Epidermal melanocyte (primary cell): Measurements from ENCODE around the gene REG4.
"Not testable (repeated sequence)": the region's sequence is repeated elsewhere in the genome, so short reads cannot be mapped to it uniquely, and the experiment has no call there.

ENCODE experiments used
- DNase-seq: peaks from one replicate; pipeline ENCODE4 v3.0.0; 2011; ENCODE audit warnings: low spot score; ENCODE audit not compliant: insufficient read length

REG4 gene

DNA sequence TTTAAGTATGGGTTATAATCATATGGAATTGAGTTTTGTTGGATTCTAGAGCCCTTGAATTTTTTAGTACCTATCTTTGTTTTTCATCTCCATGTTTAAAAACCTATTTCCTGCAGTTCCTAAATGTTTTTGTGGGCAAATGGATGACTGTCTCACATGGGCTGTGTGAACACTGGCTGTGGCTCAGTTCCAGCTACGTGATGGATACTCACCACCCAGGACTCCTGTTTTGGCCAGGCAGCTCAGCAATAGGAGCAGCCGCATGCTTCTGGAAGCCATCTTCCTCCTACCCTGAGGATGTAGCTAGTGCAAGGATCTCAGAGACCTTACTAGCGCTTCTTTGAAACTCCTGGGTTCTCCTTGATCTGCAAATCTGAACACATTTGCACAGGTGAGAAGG, 2.8 kb downstream of the REG4 start:
- DNase-seq = no peak

DNA sequence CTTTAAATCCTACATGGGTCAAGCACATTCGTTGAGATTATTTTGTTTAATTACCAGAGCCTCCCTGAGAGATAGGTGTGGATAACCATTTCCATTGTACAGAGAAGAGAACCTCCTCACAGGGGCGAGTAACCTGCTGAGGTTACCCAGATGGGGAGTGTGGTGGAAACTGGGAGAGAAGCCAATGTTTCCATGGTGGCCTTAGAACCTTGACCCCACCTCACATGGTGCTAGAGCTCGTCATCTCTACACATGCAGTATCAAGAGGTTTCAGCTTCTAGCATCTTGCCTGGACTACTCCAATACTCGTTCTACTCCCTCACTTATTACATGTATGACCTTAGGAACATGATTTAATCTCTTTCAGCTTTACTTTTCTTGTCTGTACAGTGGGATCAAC, 4.8 kb downstream of the REG4 start:
- DNase-seq = no peak

DNA sequence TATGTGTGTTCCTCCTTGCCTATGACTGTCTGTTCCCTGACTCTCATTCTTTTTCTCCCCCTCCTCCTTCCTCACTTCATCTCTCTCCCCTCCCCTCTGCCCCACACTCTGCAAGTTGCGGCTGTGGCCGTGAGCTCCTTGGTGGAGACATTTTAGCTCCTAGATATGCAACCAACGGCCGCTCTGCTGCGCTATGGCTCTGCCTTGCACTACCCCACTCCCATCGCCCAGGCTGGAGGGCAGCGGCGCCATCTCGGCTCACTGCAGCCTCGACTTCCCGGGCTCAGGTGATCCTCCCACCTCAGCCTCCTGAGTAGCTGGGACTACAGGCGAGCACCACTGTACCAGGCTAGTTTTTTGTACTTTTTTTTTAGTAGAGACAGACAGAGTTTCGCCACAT, 5.5 kb downstream of the REG4 start:
- no peak for DNase-seq

DNA sequence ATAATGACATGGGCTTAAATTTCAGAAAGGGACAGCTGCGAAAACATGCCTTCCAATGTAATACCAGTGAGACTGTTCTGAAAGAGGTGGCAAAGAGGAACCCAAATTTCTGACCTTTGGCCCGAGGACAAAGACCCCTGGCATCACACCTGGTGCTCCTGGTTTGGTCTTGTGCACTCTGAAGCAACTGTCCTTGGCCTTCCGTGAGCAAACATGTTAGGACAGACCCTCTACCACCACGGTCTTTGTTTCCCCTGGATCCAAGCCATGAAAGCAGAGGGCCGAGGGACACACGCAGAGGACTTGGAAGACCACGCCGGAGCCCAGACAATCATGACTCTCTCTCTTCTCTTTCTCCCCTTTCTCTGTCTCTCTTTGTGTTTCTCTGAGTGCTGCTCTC, 6.0 kb downstream of the REG4 start:
- DNase-seq = no peak

DNA sequence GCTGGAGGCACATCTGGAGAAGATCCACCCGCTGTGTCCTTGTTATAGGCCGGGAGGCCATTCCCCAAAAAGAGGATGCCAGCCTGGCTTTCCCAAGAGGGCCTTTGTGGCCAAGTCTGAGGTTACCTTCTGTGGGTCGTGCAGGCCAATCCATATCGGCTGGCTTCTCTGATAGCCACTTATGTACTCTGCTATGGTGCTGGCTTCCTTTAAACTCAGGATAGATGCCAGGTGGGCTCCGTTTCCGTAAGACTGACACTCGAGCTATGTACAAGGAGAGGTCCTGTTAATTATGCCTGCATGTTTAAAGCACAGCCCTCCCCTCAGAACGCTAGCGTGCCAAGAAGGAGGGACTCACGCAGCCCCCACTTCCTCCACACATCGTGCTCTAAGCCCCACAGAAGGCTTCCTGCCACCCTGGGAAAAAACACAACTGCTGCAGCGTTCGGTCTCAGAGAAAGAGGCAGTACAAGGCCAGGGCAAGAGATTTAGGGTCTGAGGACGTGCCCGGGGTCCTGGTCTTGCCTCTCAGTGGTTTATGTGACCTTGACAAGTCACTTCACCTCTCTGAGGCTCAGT, 11.6 kb downstream of the REG4 start:
- no peak for DNase-seq

DNA sequence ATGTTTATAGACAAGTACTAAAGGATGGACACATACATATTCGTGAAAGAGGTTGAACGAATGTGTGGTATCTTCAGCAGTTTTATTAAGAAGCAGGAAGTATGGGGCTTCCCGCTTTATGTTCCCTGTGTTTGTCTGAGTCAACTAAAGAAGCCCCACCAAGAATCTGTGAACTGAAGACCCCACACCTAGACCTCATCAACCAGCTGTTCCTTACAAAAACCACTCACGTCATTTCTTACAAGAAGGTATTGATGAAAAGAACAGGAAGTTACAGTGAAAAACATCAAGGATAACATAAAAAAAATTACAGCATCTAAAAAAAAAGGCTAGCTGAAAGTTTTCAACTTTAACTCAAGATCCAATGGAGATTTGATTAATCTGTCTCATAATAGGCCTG, 12.3 kb downstream of the REG4 start:
- DNase-seq = no peak

DNA sequence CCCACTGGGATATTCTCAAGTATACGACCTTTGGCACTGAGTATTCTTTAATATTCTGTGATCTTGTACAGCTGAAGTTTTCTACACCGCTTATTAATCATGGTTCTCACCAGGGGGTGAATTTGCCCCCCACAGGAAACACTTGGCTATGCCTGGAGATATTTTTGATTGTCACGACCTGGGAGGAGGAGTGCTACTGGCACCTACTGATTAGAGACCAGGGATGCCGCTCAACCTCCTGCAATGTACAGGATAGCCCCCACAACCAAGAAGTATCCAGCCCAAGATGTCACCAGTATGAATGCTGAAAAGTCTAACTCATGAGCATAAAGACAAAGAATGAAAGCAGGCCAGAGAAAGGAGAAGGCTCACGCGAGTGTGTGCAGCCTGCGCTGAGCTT, 13.7 kb downstream of the REG4 start:
- no peak for DNase-seq

DNA sequence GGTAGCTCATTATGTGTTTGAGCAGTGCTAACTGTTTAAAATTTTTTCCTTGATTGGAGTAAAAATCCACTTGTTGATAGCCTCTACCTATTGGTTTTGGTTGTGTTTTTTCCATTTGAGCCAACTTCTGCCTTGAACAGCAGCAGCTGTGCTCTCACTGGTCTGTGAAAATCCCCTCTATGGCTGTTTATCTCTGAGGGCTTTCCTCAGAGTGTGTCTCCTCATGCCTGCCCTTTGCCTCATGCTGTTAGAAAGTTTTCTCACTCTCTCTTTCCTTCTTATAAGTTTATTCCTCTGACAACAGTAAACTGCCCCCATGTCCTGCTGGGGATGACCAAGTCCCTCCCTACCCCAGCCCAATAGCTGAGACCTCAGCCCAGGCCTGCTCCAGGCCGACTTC, 14.1 kb downstream of the REG4 start:
- DNase-seq = no peak

DNA sequence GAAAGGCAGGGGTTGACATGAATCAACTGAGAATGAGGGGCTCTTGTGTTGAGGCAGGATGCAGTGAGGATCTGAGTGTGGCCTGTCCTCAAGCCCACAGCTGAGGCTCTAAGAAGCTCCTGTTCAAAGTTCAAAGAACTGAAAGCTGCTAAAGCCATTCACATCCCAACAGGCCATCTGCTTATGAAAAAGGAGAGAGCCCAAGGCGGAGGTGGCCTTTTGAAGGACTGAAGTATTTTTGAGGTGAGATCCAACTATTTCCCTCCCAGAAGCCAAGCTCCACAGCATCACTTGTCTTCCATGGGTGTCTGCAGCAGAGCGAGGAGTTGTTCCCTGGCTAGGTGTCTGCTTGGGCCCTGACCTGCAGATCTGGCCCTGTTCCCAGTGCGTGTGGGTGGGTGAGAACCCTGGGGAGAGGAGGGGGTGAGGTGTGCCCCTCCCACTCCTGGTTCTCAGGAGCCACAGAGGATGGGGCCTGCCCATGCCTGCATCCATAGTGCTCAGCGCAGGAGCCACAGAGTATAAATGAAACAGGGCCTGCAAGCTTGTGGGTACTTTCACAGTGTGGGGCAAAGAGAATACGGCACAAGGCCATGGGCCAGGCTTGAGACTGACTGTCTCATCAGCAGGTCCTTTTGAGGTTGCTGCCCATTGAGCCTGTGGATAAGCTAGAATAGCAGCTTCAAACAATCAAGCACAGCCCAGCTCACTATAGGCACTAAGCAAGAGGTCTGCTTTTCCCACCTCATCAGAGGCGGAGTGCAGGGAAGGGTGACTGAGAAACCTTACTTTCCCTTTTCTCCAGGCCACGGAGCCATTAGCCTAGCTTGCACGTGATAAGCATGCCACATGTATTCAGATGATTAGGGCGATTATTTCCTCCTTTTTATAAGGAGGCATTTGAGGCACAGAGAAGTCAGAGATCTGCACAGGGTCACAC, 15.7 kb downstream of the REG4 start:
- DNase-seq = no peak

DNA sequence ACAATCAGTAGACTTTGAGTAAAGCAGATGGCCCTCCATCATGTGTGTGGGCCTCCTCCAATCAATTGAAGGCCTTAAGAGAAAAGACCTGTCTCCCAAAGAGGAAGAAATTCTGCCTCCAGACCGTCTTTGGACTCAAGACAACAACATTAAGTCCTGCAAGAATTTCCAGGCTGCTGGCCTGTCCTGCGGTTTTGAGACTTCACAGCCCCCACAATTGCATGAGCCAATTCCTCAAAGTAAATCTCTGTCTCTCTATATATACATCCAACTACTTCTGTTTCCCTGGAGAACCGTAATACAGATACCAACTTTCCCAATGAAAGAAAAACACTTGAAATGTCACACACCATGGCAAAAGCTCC, 16.4 kb downstream of the REG4 start:
- no peak for DNase-seq

DNA sequence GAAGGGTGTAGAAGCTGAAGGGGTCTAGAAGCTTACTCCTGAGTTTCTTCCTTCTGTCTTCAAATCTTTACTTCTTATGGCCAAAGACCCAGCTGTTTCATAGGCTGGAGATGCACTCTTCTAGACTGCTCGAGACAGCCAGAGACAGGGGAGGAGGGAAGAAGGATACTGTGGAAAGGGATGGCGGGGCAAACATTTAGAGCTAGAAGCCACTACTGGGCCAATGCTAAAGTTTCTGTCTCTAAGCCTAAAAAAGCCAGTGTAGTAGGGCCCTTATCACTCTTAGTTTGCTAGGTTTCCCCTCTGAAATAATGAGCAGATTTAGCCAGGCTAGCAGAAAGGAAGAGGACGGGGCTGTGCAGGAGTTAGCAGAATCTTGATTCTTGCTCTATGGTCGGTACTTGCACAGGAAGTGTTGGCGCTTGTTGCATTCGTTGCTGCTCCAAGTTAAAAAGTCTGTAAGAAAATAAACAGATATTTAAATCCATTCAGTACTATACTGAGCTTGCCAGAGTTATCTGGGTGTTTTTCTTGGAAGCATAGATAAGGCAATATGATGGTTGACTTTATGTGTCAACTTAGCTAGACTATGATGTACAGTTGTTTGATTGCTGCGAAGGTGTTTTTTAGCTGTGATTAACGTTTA, 16.9 kb downstream of the REG4 start:
- no peak for DNase-seq

DNA sequence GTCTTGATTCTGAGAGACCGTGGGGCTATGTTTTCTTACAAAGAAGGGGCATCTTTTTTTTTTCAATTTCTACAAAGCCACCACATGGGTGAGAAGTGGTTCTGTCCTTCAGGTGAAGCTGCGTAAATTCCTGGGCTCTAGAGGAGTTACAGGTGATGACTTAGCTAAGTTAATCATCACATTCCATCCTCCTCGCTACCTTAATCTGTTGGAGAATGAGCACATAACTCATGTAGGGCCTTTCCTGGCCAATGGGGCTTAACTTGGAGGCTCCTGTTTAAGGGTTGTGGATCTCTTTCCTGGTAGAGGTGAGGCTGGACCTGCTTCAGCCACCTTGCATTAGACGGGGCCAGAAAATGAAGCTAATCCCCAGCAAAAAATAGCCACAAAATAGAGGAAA, 19.9 kb downstream of the REG4 start:
- no peak for DNase-seq

DNA sequence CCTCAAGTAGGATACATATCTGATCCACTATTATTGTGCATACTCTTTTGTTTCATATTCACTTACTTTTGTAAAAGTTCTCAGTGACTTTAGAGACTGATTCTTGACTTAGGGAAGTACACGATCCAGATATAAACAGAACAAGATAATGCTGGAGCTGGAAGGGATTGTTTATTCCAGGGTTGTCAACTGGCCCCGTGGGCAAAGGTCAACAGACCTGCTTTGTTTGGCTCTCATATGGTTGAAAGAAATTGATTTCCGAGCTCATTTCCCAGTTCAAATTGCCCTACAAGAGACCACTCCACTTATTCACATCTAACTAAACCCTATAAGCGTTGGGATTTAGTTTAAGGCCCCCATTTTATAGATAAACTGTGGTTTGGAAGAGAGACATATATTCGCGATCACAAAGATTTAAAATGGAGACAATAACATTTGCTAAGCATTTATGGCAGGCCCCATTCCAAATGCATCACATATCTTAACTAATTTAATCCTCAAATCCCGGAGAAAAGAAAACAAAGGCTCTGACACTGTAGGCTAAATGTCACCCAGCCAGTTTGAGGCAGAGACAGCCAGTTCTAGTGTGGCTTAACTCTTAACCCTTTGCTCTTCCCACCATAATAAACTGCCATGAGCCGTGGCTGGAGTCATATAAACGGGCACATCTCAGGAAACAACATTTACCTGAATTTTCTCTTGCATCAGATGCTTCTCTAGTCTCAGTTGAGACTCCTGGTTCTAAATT, 20.6 kb downstream of the REG4 start:
- DNase-seq = no peak

DNA sequence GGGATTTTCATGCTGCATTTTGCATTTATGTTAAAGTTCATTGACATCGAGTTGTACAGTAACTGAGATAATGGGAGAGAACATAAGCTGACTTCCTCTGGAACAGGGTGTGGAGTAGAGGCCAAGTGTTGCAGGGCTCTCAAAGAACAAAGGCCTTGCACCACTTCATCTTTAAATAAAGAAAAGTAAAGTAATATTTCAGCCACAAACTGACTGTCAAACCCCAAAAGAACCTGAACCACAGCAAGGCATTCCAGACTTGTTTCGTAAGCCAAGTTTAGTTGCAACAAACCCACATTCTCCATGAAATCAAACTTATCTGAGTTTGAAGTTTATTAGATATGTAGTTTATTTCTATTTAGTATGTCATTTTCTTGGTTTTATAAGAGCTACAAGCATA, 23.5 kb downstream of the REG4 start:
- DNase-seq = no peak

DNA sequence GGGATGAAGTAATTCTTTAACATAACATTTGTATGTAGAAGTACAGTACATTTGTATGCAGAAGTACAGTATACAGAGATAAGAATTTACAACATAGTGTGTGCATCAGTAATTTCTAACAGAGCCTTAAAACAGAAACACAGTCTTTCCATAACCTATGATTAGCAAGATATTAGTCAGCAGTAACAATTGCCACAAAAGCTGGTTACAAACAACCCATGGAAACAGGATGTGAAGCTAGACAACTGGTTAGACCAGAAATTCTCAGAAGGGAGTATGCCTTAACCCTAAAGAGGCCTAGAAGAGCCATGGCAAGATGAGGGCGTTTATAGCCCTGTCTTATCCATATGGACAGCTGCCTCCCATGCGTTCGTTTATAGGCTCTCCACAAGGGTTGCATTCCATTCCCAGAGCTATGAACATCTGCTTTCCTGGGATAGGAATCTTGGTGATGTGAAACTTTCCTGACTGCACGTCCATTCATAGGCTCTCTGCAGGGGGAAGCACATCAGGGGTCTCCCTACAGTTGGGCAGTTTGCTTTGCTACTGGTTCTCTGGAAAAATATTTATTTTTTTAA, 24.7 kb downstream of the REG4 start:
- not testable (repeated sequence) for DNase-seq

DNA sequence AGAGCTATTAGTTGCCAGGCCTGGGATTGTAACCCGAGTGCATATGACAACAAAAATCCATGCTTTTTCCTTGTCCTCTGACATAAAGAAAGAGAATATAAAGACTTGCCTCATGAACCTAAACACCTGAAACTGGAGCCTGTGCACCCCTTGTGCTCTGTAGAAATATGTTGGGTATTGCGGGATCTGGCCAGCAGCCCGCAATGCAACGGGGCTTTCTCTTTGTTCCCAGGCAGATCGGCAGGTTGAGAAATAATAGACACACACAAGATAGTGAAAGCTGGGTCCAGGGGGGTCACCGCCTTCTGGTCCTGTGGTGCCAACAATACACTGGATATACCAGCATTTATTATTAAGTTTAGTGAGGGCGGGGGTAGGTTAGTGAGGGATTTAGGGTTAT, 25.2 kb downstream of the REG4 start:
- not testable (repeated sequence) for DNase-seq

DNA sequence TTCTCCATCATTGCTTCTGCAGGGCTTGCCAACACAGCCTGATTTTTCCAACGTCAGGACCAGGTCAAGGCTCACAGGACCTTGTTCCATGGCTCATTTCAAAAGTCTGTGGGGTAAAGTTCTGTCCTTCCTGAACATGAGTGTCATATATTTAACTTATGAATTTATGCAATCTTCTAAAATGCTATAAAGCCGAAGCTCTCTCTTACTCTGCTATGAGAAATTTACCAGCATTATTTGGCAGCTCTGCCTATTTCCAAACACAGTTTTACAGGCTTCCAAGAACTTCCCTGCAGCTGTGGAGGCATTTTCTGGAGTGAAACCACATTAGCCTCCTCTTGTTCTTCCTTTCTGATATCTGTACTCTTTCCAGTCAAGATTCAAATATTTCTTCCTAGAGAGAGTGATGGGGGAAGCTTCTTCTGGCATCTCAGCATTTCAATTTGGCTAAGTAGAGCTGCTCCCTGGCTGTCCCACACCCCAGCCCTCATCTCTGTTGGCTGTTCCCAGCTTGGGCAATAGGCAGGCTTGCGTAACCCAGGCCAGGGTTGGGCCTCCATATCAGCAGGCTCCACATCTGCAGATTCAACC, 27.0 kb downstream of the REG4 start:
- DNase-seq = no peak

DNA sequence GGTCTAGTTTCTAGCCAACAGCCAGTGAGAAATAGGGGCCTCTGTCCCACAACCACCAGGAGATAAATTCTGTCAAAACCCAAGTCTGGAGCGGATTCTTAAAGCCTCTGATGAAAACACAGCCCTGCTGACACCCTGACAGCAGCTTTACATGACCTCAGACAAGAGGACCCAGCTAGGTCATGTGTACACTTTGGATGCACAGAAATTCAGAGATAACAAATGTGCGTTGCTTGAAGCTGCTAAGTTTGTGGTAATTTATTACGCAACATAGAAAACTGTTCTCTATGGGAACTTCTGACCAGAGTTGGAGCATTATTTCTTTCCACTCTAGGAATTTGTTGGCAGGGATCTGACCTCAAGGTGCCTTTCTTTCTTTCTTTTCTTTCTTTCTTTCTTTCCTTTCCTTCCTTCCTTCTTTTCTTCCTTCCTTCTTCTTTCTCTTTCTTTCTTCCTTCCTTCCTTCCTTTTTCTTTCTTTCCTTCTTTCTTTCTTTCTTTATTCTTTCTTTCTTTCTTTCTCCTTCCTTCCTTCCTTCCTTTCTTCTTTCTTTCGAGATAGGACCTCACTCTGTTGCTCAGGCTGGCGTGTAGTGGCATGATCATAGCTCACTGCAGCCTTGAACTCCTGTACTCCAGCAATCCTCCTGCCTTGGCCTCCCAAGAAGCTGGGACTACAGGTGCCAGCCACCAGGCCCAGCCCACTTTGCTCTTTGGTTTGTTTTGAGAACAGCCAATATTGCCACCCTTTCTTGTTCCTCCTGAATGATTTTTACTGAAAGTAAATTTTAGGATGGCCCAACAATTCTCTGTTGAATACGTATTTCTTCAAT, 27.7 kb downstream of the REG4 start:
- no peak for DNase-seq

DNA sequence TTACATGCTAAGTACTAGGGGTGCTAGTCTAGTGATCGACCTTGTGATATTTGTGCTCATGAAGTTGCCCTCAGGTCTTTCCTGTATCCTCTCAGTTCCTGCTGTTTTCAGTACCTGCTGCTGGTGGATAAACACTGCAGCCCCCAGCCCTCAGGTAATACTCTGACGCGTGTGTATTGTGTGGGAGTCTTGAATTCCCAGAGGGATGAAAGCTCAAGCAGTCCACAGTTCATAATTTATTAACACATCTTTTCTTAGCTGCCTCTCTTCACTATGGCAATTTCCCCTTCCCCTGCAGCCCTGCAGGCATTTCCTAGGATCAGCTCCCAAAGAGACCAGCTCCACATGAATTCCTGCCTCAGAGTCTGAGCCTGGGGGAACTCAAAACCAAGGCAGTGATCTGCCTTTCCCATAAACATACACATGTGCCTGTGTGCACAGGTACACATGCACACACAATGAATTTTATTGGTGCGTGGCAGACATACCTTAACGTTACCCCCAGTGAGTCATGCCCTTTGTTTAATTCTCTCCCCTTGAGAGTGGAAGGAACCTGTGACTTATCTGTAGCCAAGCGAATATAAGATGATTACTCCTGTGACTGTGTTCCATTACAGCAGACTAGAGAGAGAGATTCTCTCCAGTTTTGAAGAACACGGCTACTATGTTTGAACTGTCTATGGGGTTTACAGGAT, 28.5 kb downstream of the REG4 start:
- DNase-seq = no peak
